Memory B cell (primary cell): Measurements from ENCODE around the gene KLHL29.

ENCODE experiments used
- ATAC-seq: fragments of 150-1000 bp; cut with Tn5 transposase; 2 replicates; pipeline ENCODE4 v1.10.0; 2021; ENCODE audit warnings: low read depth, mild to moderate bottlenecking, moderate library complexity
- DNase-seq, 2 donors: peaks; one replicate each; pipeline ENCODE4 v3.0.0; 2022; ENCODE audit warnings: low spot score in 2 of 2
- H3K27ac Mint-ChIP-seq: one replicate; pipeline ENCODE4 v1.8.0; 2022; ENCODE audit warnings: mild to moderate bottlenecking, moderate library complexity, mixed read lengths
- H3K27me3 Mint-ChIP-seq: one replicate; pipeline ENCODE4 v1.8.0; 2022; ENCODE audit warnings: mixed read lengths
- H3K36me3 Mint-ChIP-seq: one replicate; pipeline ENCODE4 v1.8.0; 2022; ENCODE audit warnings: mild to moderate bottlenecking, mixed read lengths
- H3K4me1 Mint-ChIP-seq: one replicate; pipeline ENCODE4 v1.8.0; 2022; ENCODE audit warnings: mixed read lengths
- H3K4me3 Mint-ChIP-seq: one replicate; pipeline ENCODE4 v1.8.0; 2022; ENCODE audit warnings: mild to moderate bottlenecking, moderate library complexity, mixed read lengths
- H3K9me3 Mint-ChIP-seq: one replicate; pipeline ENCODE4 v1.8.0; 2022; ENCODE audit warnings: mixed read lengths

Gene KLHL29

GRCh38 chr2:23518481-23519333, 133.7 kb downstream of the KLHL29 start:
- DNase-seq = no peak
- Mint-ChIP-seq H3K4me1 (no peaks in the 10 kb centered on the region), H3K27ac (no peak overlapping the region), H3K36me3 (no peaks in the 10 kb centered on the region), H3K27me3 (no peaks in the 10 kb centered on the region), H3K4me3 (no peak overlapping the region), H3K9me3 (no peaks in the 10 kb centered on the region)
- ATAC-seq = no peak

GRCh38 chr2:23519334-23519651, 134.3 kb downstream of the KLHL29 start:
- Mint-ChIP-seq H3K36me3 (no peaks in the 10 kb centered on the region), H3K27me3 (no peaks in the 10 kb centered on the region), H3K4me1 (no peaks in the 10 kb centered on the region), H3K27ac (no peak overlapping the region), H3K9me3 (no peaks in the 10 kb centered on the region), H3K4me3 (no peak overlapping the region)
- DNase-seq (no peak), ATAC-seq (no peak)

- H3K36me3 Mint-ChIP-seq = no peaks in the 10 kb centered on the region
- no peak overlapping the region for H3K27ac Mint-ChIP-seq
- DNase-seq (no peak), ATAC-seq (no peak)
- no peaks in the 10 kb centered on the region for H3K9me3 Mint-ChIP-seq
- H3K4me1 Mint-ChIP-seq = no peaks in the 10 kb centered on the region
- H3K4me3 Mint-ChIP-seq = no peak overlapping the region
- H3K27me3 Mint-ChIP-seq = no peaks in the 10 kb centered on the region
These were observed 135.3 kb downstream of the KLHL29 start for GRCh38 chr2:23520256-23520655.

- no peaks in the 10 kb centered on the region for H3K9me3 Mint-ChIP-seq
- no peak for ATAC-seq
- H3K36me3 Mint-ChIP-seq = no peaks in the 10 kb centered on the region
- H3K27me3 Mint-ChIP-seq = no peaks in the 10 kb centered on the region
- no peak for DNase-seq
- H3K4me3 Mint-ChIP-seq = no peak overlapping the region
- no peak overlapping the region for H3K27ac Mint-ChIP-seq
- peaks cover 3% of the 10 kb centered on the region for H3K4me1 Mint-ChIP-seq
These were observed 136.1 kb downstream of the KLHL29 start for GRCh38 chr2:23521060-23521459.

GRCh38 chr2:23522726-23523372, 137.9 kb downstream of the KLHL29 start:
- no peak for ATAC-seq
- H3K4me3 Mint-ChIP-seq = no peak overlapping the region
- no peaks in the 10 kb centered on the region for H3K27me3 Mint-ChIP-seq
- H3K36me3 Mint-ChIP-seq = no peaks in the 10 kb centered on the region
- DNase-seq = no peak
- no peaks in the 10 kb centered on the region for H3K9me3 Mint-ChIP-seq
- peaks cover 4% of the 10 kb centered on the region for H3K4me1 Mint-ChIP-seq
- H3K27ac Mint-ChIP-seq = no peak overlapping the region

- DNase-seq = no peak
- no peak for ATAC-seq
- Mint-ChIP-seq H3K4me1 (peaks cover 4% of the 10 kb centered on the region), H3K36me3 (no peaks in the 10 kb centered on the region), H3K9me3 (no peaks in the 10 kb centered on the region), H3K4me3 (no peak overlapping the region), H3K27ac (no peak overlapping the region), H3K27me3 (no peaks in the 10 kb centered on the region)
These were observed 138.6 kb downstream of the KLHL29 start for GRCh38 chr2:23523373-23524260.

- Mint-ChIP-seq H3K4me1 (peaks cover 4% of the 10 kb centered on the region), H3K9me3 (no peaks in the 10 kb centered on the region), H3K27me3 (no peaks in the 10 kb centered on the region), H3K27ac (no peak overlapping the region), H3K4me3 (no peak overlapping the region), H3K36me3 (no peaks in the 10 kb centered on the region)
- DNase-seq = no peak
- ATAC-seq = no peak
These were observed 139.3 kb downstream of the KLHL29 start for GRCh38 chr2:23524261-23524706.

- Mint-ChIP-seq H3K4me1 (peaks cover 4% of the 10 kb centered on the region), H3K4me3 (no peak overlapping the region), H3K27ac (no peak overlapping the region), H3K9me3 (no peaks in the 10 kb centered on the region), H3K27me3 (no peaks in the 10 kb centered on the region), H3K36me3 (no peaks in the 10 kb centered on the region)
- ATAC-seq = no peak
- DNase-seq = no peak
These were observed 140.3 kb downstream of the KLHL29 start for GRCh38 chr2:23525137-23525765.

- Mint-ChIP-seq H3K36me3 (no peaks in the 10 kb centered on the region), H3K4me3 (no peak overlapping the region), H3K27ac (no peak overlapping the region), H3K27me3 (no peaks in the 10 kb centered on the region), H3K9me3 (no peaks in the 10 kb centered on the region), H3K4me1 (peaks cover 4% of the 10 kb centered on the region)
- no peak for DNase-seq
- no peak for ATAC-seq
These were observed 141.1 kb downstream of the KLHL29 start for GRCh38 chr2:23526114-23526513.

- peaks cover 4% of the 10 kb centered on the region for H3K4me1 Mint-ChIP-seq
- H3K27ac Mint-ChIP-seq = no peak overlapping the region
- DNase-seq (no peak), ATAC-seq (no peak)
- no peaks in the 10 kb centered on the region for H3K36me3 Mint-ChIP-seq
- H3K27me3 Mint-ChIP-seq = no peaks in the 10 kb centered on the region
- no peak overlapping the region for H3K4me3 Mint-ChIP-seq
- no peaks in the 10 kb centered on the region for H3K9me3 Mint-ChIP-seq
These were observed 142.1 kb downstream of the KLHL29 start for GRCh38 chr2:23526835-23527790.

- Mint-ChIP-seq H3K4me1 (peaks cover 8% of the 10 kb centered on the region), H3K9me3 (no peaks in the 10 kb centered on the region), H3K4me3 (no peak overlapping the region), H3K36me3 (no peaks in the 10 kb centered on the region), H3K27ac (no peak overlapping the region), H3K27me3 (no peaks in the 10 kb centered on the region)
- DNase-seq = no peak
- no peak for ATAC-seq
These were observed 143.2 kb downstream of the KLHL29 start for GRCh38 chr2:23528171-23528570.

- H3K4me1 Mint-ChIP-seq = peaks cover 8% of the 10 kb centered on the region
- H3K9me3 Mint-ChIP-seq = no peaks in the 10 kb centered on the region
- no peaks in the 10 kb centered on the region for H3K36me3 Mint-ChIP-seq
- H3K27me3 Mint-ChIP-seq = no peaks in the 10 kb centered on the region
- DNase-seq (no peak), ATAC-seq (no peak)
- H3K27ac Mint-ChIP-seq = no peak overlapping the region
- H3K4me3 Mint-ChIP-seq = no peak overlapping the region
These were observed 143.7 kb downstream of the KLHL29 start for GRCh38 chr2:23528690-23529089.

GRCh38 chr2:23529659-23530058, 144.7 kb downstream of the KLHL29 start:
- Mint-ChIP-seq H3K4me3 (no peak overlapping the region), H3K27ac (no peak overlapping the region), H3K27me3 (no peaks in the 10 kb centered on the region), H3K4me1 (peaks cover 8% of the 10 kb centered on the region), H3K36me3 (no peaks in the 10 kb centered on the region), H3K9me3 (no peaks in the 10 kb centered on the region)
- ATAC-seq (no peak), DNase-seq (no peak)
